ENCODE data around the gene SLC29A3.

The SLC29A3 gene

DNA sequence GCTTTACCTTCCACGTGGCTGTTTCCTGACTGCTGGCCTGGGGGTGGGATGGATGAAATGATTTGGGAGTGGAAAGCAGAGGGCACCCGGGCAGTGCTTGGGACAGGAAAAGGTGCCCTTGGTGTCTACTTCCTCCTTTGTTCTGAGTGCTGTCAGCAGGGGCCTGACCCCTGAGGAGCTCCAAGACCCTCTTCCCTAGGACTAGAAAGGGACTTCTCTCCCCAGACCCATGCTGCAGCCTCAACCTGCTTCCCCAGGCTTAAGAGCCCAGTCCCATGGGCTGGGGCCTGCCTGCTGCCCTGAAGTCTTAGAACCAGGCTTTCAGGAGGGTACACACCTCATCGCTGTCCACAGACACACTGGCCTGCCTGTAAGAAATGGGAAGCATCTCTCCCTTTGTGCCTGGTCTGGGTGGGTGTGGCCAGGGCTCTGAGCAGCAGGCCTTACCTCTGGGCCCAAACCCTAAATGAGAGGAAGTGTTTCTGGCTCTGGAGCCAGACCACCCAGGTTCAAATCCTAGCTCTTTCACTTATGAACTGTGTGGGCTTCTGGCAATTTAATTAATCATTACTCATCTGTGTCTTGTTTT, 90.6 kb downstream of the SLC29A3 start:
- no peak for DNase-seq (ENCODE audit: low read depth in 4 of 4, low spot score in 1 of 4)
